UCSD-AML1 (cell line): Measurements from ENCODE around the gene CCT4.
"Not testable (repeated sequence)": the region's sequence is repeated elsewhere in the genome, so short reads cannot be mapped to it uniquely, and the experiment has no call there.

Experiments
- DNase-seq: peaks from one replicate; lab custom pipeline; 2025; ENCODE audit not compliant: unreplicated experiment; lab: John Stamatoyannopoulos, UW

The CCT4 gene

GRCh38 chr2:61879351-61879750, 9.1 kb downstream of the CCT4 start:
- DNase-seq, result not testable (repeated sequence)

GRCh38 chr2:61878761-61879160, 9.7 kb downstream of the CCT4 start:
- DNase-seq, result no peak

GRCh38 chr2:61877571-61878245, 10.7 kb downstream of the CCT4 start:
- DNase-seq, result no peak

GRCh38 chr2:61876400-61876799, 12.1 kb downstream of the CCT4 start:
- no peak for DNase-seq

- not testable (repeated sequence) for DNase-seq
These were observed 21.9 kb downstream of the CCT4 start for GRCh38 chr2:61866482-61867089.

GRCh38 chr2:61862085-61862484, 26.4 kb downstream of the CCT4 start:
- no peak for DNase-seq

GRCh38 chr2:61857224-61857623, 31.2 kb downstream of the CCT4 start:
- no peak for DNase-seq

- DNase-seq, result no peak
These were observed 33.2 kb downstream of the CCT4 start for GRCh38 chr2:61855318-61855613.

- peak; percentile 77 for DNase-seq
These were observed 33.7 kb downstream of the CCT4 start for GRCh38 chr2:61854564-61855317.

GRCh38 chr2:61853847-61854563, 34.5 kb downstream of the CCT4 start, which contains the start of gene FAM161A:
TSS of gene FAM161A (minus strand) at chr2:61854060. CDS start at chr2:61854041, 19 bp downstream.
- peak; percentile 83 for DNase-seq

GRCh38 chr2:61853086-61853846, 35.2 kb downstream of the CCT4 start:
- DNase-seq, result no peak

GRCh38 chr2:61851270-61851669, 37.2 kb downstream of the CCT4 start:
- not testable (repeated sequence) for DNase-seq

GRCh38 chr2:61845320-61845719, 43.1 kb downstream of the CCT4 start:
- no peak for DNase-seq

- no peak for DNase-seq
These were observed 47.2 kb downstream of the CCT4 start for GRCh38 chr2:61841286-61841685.

- no peak for DNase-seq
These were observed 53.6 kb downstream of the CCT4 start for GRCh38 chr2:61834893-61835292.

- no peak for DNase-seq
These were observed 54.5 kb downstream of the CCT4 start for GRCh38 chr2:61833971-61834370.

- DNase-seq, result no peak
These were observed 56.1 kb downstream of the CCT4 start for GRCh38 chr2:61832183-61832841.

- no peak for DNase-seq
These were observed 66.2 kb downstream of the CCT4 start for GRCh38 chr2:61822255-61822654.
